Measurements from ENCODE around the gene MOB1B. TPM values are rescaled to one million over a fixed set of nuclear protein-coding genes. Genes with fewer than 3 reads are reported as not detected.
A peak's percentile ranks its signal among the peaks of the same experiment; 100 is the strongest.

Gene MOB1B
- total and polyA plus RNA-seq, 9 donors: 18.1 to 47.5 (median 26.3) TPM

GRCh38 chr4:70946939-70947338 lies 44.8 kb downstream of the MOB1B start:
- no peaks in the 10 kb centered on the region for H3K27me3 ChIP-seq (ENCODE audit: control insufficient read depth, insufficient read depth, low read length)
- H3K36me3 ChIP-seq (ENCODE audit: control insufficient read depth, insufficient read depth, low read length): no peaks in the 10 kb centered on the region
- WGBS (ENCODE audit: insufficient coverage): no CpG with 5 or more reads among the region's 4 CpGs
- no peak overlapping the region for H3K4me3 ChIP-seq (ENCODE audit: low read length)
- H3K4me1 ChIP-seq (ENCODE audit: control insufficient read depth, insufficient read depth, low read length): peaks cover 2% of the 10 kb centered on the region
- DNase-seq: peak; percentile 40
- H3K27ac ChIP-seq (ENCODE audit: low read length): no peak overlapping the region
- no peaks in the 10 kb centered on the region for H3K9me3 ChIP-seq (replicated peaks; ENCODE audit: control insufficient read depth, low read depth, low read length)

GRCh38 chr4:70948665-70949260 lies 46.6 kb downstream of the MOB1B start:
- Histone ChIP-seq H3K4me1 (ENCODE audit: control insufficient read depth, insufficient read depth, low read length) (peaks cover 2% of the 10 kb centered on the region), H3K36me3 (ENCODE audit: control insufficient read depth, insufficient read depth, low read length) (no peaks in the 10 kb centered on the region), H3K27ac (ENCODE audit: low read length) (no peak overlapping the region), H3K27me3 (ENCODE audit: control insufficient read depth, insufficient read depth, low read length) (no peaks in the 10 kb centered on the region), H3K4me3 (ENCODE audit: low read length) (no peak overlapping the region), H3K9me3 (replicated peaks; ENCODE audit: control insufficient read depth, low read depth, low read length) (no peaks in the 10 kb centered on the region)
- no peak for DNase-seq
- 63% methylated on average over 2 of the region's 5 CpGs for WGBS (ENCODE audit: insufficient coverage)

GRCh38 chr4:70954032-70954431 lies 51.9 kb downstream of the MOB1B start:
- Histone ChIP-seq H3K4me3 (ENCODE audit: low read length) (no peak overlapping the region), H3K36me3 (ENCODE audit: control insufficient read depth, insufficient read depth, low read length) (peaks cover under 1% of the 10 kb centered on the region), H3K9me3 (replicated peaks; ENCODE audit: control insufficient read depth, low read depth, low read length) (no peaks in the 10 kb centered on the region), H3K4me1 (ENCODE audit: control insufficient read depth, insufficient read depth, low read length) (no peaks in the 10 kb centered on the region), H3K27ac (ENCODE audit: low read length) (no peak overlapping the region), H3K27me3 (ENCODE audit: control insufficient read depth, insufficient read depth, low read length) (no peaks in the 10 kb centered on the region)
- no CpG with 5 or more reads among the region's 1 CpG for WGBS (ENCODE audit: insufficient coverage)
- no peak for DNase-seq

- Histone ChIP-seq H3K4me3 (ENCODE audit: low read length) (no peak overlapping the region), H3K9me3 (replicated peaks; ENCODE audit: control insufficient read depth, low read depth, low read length) (no peaks in the 10 kb centered on the region), H3K27me3 (ENCODE audit: control insufficient read depth, insufficient read depth, low read length) (no peaks in the 10 kb centered on the region), H3K27ac (ENCODE audit: low read length) (no peak overlapping the region), H3K36me3 (ENCODE audit: control insufficient read depth, insufficient read depth, low read length) (peaks cover 3% of the 10 kb centered on the region), H3K4me1 (ENCODE audit: control insufficient read depth, insufficient read depth, low read length) (no peaks in the 10 kb centered on the region)
- no CpG with 5 or more reads among the region's 5 CpGs for WGBS (ENCODE audit: insufficient coverage)
- DNase-seq: no peak
Measured at GRCh38 chr4:70956549-70957210, 54.5 kb downstream of the MOB1B start.

- H3K27ac ChIP-seq (ENCODE audit: low read length): no peak overlapping the region
- H3K4me3 ChIP-seq (ENCODE audit: low read length): no peak overlapping the region
- DNase-seq: no peak
- no peaks in the 10 kb centered on the region for H3K9me3 ChIP-seq (replicated peaks; ENCODE audit: control insufficient read depth, low read depth, low read length)
- 86% methylated on average over 1 of the region's 3 CpGs for WGBS (ENCODE audit: insufficient coverage)
- peaks cover 5% of the 10 kb centered on the region for H3K36me3 ChIP-seq (ENCODE audit: control insufficient read depth, insufficient read depth, low read length)
- H3K4me1 ChIP-seq (ENCODE audit: control insufficient read depth, insufficient read depth, low read length): no peaks in the 10 kb centered on the region
- H3K27me3 ChIP-seq (ENCODE audit: control insufficient read depth, insufficient read depth, low read length): no peaks in the 10 kb centered on the region
Measured at GRCh38 chr4:70958681-70959080, 56.5 kb downstream of the MOB1B start.

- H3K9me3 ChIP-seq (replicated peaks; ENCODE audit: control insufficient read depth, low read depth, low read length): no peaks in the 10 kb centered on the region
- DNase-seq: no peak
- 77% methylated on average over 5 of the region's 7 CpGs for WGBS (ENCODE audit: insufficient coverage)
Measured at GRCh38 chr4:70969076-70969475, 66.9 kb downstream of the MOB1B start.

GRCh38 chr4:70976252-70976651 lies 74.1 kb downstream of the MOB1B start:
- WGBS (ENCODE audit: insufficient coverage): no CpG with 5 or more reads among the region's 3 CpGs
- H3K9me3 ChIP-seq (replicated peaks; ENCODE audit: control insufficient read depth, low read depth, low read length): no peaks in the 10 kb centered on the region
- H3K36me3 ChIP-seq (ENCODE audit: control insufficient read depth, insufficient read depth, low read length): peaks cover 8% of the 10 kb centered on the region
- no peak for DNase-seq
- no peak overlapping the region for H3K4me3 ChIP-seq (ENCODE audit: low read length)
- H3K27me3 ChIP-seq (ENCODE audit: control insufficient read depth, insufficient read depth, low read length): no peaks in the 10 kb centered on the region
- no peaks in the 10 kb centered on the region for H3K4me1 ChIP-seq (ENCODE audit: control insufficient read depth, insufficient read depth, low read length)
- no peak overlapping the region for H3K27ac ChIP-seq (ENCODE audit: low read length)

More at GRCh38 chr4:70969076-70969475, 66.9 kb downstream of the MOB1B start:
- no peak overlapping the region for H3K27ac ChIP-seq (ENCODE audit: low read length)
- no peaks in the 10 kb centered on the region for H3K27me3 ChIP-seq (ENCODE audit: control insufficient read depth, insufficient read depth, low read length)
- H3K36me3 ChIP-seq (ENCODE audit: control insufficient read depth, insufficient read depth, low read length): peaks cover 10% of the 10 kb centered on the region
- H3K4me1 ChIP-seq (ENCODE audit: control insufficient read depth, insufficient read depth, low read length): no peaks in the 10 kb centered on the region
- H3K4me3 ChIP-seq (ENCODE audit: low read length): no peak overlapping the region

- Histone ChIP-seq H3K4me3 (ENCODE audit: low read length) (no peak overlapping the region), H3K9me3 (replicated peaks; ENCODE audit: control insufficient read depth, low read depth, low read length) (no peaks in the 10 kb centered on the region), H3K4me1 (ENCODE audit: control insufficient read depth, insufficient read depth, low read length) (no peaks in the 10 kb centered on the region), H3K27ac (ENCODE audit: low read length) (no peak overlapping the region), H3K36me3 (ENCODE audit: control insufficient read depth, insufficient read depth, low read length) (peaks cover 8% of the 10 kb centered on the region), H3K27me3 (ENCODE audit: control insufficient read depth, insufficient read depth, low read length) (no peaks in the 10 kb centered on the region)
- DNase-seq: peak; percentile 33
- WGBS (ENCODE audit: insufficient coverage): no CpG with 5 or more reads among the region's 1 CpG
Measured at GRCh38 chr4:70979445-70980008, 77.4 kb downstream of the MOB1B start.

GRCh38 chr4:70980196-70980595 lies 78.0 kb downstream of the MOB1B start:
- H3K4me3 ChIP-seq (ENCODE audit: low read length): no peak overlapping the region
- no peaks in the 10 kb centered on the region for H3K9me3 ChIP-seq (replicated peaks; ENCODE audit: control insufficient read depth, low read depth, low read length)
- no peaks in the 10 kb centered on the region for H3K27me3 ChIP-seq (ENCODE audit: control insufficient read depth, insufficient read depth, low read length)
- DNase-seq: no peak
- no peak overlapping the region for H3K27ac ChIP-seq (ENCODE audit: low read length)
- no peaks in the 10 kb centered on the region for H3K4me1 ChIP-seq (ENCODE audit: control insufficient read depth, insufficient read depth, low read length)
- peaks cover 8% of the 10 kb centered on the region for H3K36me3 ChIP-seq (ENCODE audit: control insufficient read depth, insufficient read depth, low read length)

GRCh38 chr4:70984106-70984505 lies 81.9 kb downstream of the MOB1B start:
- Histone ChIP-seq H3K36me3 (ENCODE audit: control insufficient read depth, insufficient read depth, low read length) (peaks cover 5% of the 10 kb centered on the region), H3K4me1 (ENCODE audit: control insufficient read depth, insufficient read depth, low read length) (no peaks in the 10 kb centered on the region), H3K9me3 (replicated peaks; ENCODE audit: control insufficient read depth, low read depth, low read length) (no peaks in the 10 kb centered on the region), H3K4me3 (ENCODE audit: low read length) (no peak overlapping the region), H3K27me3 (ENCODE audit: control insufficient read depth, insufficient read depth, low read length) (no peaks in the 10 kb centered on the region), H3K27ac (ENCODE audit: low read length) (no peak overlapping the region)
- DNase-seq: no peak

All from muscle of leg (tissue), 11 donors.